ENCODE measurements around the gene GOLGA6L7.
"Not testable (repeated sequence)": the region's sequence is repeated elsewhere in the genome, so short reads cannot be mapped to it uniquely, and the experiment has no call there.

Gene GOLGA6L7

GRCh38 chr15:28876131-28876844 lies 27.8 kb upstream of the GOLGA6L7 start:
- no peaks in the 10 kb centered on the region for H3K27me3 Mint-ChIP-seq (ENCODE audit: low read depth)
- DNase-seq (ENCODE audit: low spot score), result no peak
- H3K27ac Mint-ChIP-seq, result no peak overlapping the region
- H3K9me3 Mint-ChIP-seq, result no peaks in the 10 kb centered on the region
- no peak overlapping the region for H3K4me3 Mint-ChIP-seq
- no peaks in the 10 kb centered on the region for H3K36me3 Mint-ChIP-seq (ENCODE audit: low read depth)
- no peaks in the 10 kb centered on the region for H3K4me1 Mint-ChIP-seq (ENCODE audit: low read depth)

DNA sequence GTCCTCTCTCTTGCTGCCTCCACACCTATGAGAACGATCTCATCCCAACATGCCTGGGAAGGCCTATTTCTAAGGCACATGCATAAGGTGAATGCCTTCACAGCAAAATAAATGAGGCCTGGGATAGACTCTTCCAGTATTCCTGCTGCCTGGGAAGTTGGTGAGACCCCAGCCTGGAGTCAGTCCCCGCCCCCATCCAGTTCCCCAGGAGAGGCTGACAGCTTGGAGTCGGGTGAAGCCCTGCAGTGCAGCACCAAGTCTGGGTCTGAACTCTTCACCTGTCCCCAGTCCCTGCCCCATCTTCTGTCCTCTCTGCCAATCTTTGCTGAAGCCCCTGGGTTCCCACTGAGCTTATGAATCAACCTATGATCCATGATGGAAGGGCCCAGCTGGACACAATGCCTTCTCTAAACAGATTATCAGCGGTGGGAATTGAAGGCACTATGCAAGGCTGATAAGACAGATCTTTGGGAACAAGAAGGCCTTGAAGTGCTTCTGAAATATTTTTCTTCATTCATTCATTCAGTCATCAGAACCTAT lies 27.1 kb upstream of the GOLGA6L7 start:
- Mint-ChIP-seq H3K9me3 (no peaks in the 10 kb centered on the region), H3K27me3 (ENCODE audit: low read depth) (no peaks in the 10 kb centered on the region), H3K36me3 (ENCODE audit: low read depth) (no peaks in the 10 kb centered on the region), H3K27ac (no peak overlapping the region), H3K4me3 (no peak overlapping the region), H3K4me1 (ENCODE audit: low read depth) (no peaks in the 10 kb centered on the region)
- no peak for DNase-seq (ENCODE audit: low spot score)

DNA sequence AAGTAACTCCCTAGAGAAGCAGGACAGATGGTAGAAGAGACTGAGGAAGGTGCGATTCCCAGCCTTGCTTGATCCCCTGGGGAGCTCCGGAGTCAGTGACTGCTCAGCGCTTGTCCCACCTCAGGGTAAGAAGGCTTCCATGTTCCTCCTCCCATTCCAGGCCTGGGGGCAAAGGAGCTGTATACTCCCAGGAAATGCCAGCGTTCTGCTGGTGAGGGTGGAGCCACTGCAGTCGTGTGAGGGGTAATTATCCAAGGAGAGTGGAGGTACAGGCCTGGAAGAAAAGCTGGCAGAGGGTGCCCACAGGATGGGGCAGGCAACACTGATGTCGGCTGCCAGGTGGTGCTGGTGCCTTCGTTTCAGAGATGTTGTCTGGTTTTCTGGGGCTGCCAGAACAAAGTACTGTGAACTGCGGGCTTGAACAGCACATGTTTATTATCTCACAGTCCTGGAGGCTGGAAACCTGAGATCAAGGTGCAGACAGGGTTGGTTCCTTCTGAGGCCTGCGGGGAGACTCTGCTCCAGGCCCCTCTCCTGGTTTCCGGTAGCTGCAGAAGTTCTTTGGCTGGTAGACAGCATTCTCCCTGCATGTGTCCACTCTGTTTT lies 25.2 kb upstream of the GOLGA6L7 start:
- no peak overlapping the region for H3K4me3 Mint-ChIP-seq
- no peaks in the 10 kb centered on the region for H3K27me3 Mint-ChIP-seq (ENCODE audit: low read depth)
- no peaks in the 10 kb centered on the region for H3K36me3 Mint-ChIP-seq (ENCODE audit: low read depth)
- H3K9me3 Mint-ChIP-seq, result no peaks in the 10 kb centered on the region
- H3K4me1 Mint-ChIP-seq (ENCODE audit: low read depth), result no peaks in the 10 kb centered on the region
- no peak for DNase-seq (ENCODE audit: low spot score)
- H3K27ac Mint-ChIP-seq, result no peak overlapping the region

DNA sequence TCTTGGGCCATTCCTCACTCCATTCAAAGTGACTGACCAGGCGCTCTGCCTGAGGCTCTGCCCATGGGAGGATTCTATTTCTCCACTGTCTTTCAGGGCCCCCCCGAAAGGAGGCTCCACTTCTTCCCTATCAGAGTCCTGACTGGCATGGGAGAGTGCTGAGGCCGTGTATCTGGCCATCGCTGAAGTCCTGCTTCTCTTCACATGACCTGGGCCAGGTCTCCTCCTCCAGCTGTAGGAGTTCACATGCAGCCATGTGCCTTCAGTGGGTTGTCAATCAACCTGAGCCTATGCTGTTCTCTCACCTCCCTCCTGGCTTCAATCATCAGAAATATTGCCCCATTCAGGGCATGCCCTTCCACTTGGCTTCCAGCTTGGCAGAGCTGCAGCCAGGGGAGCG lies 24.6 kb upstream of the GOLGA6L7 start:
- Mint-ChIP-seq H3K4me3 (no peak overlapping the region), H3K4me1 (ENCODE audit: low read depth) (no peaks in the 10 kb centered on the region), H3K9me3 (no peaks in the 10 kb centered on the region), H3K27ac (no peak overlapping the region), H3K36me3 (ENCODE audit: low read depth) (no peaks in the 10 kb centered on the region), H3K27me3 (ENCODE audit: low read depth) (no peaks in the 10 kb centered on the region)
- no peak for DNase-seq (ENCODE audit: low spot score)

- Mint-ChIP-seq H3K4me3 (no peak overlapping the region), H3K4me1 (ENCODE audit: low read depth) (no peaks in the 10 kb centered on the region), H3K36me3 (ENCODE audit: low read depth) (no peaks in the 10 kb centered on the region), H3K27ac (no peak overlapping the region), H3K27me3 (ENCODE audit: low read depth) (no peaks in the 10 kb centered on the region), H3K9me3 (no peaks in the 10 kb centered on the region)
- no peak for DNase-seq (ENCODE audit: low spot score)
Observed at GRCh38 chr15:28871168-28871567, 22.7 kb upstream of the GOLGA6L7 start.

GRCh38 chr15:28868744-28869345 lies 20.4 kb upstream of the GOLGA6L7 start:
- DNase-seq (ENCODE audit: low spot score), result no peak
- no peaks in the 10 kb centered on the region for H3K9me3 Mint-ChIP-seq
- H3K4me3 Mint-ChIP-seq, result no peak overlapping the region
- H3K27me3 Mint-ChIP-seq (ENCODE audit: low read depth), result no peaks in the 10 kb centered on the region
- H3K27ac Mint-ChIP-seq, result no peak overlapping the region
- H3K4me1 Mint-ChIP-seq (ENCODE audit: low read depth), result no peaks in the 10 kb centered on the region
- no peaks in the 10 kb centered on the region for H3K36me3 Mint-ChIP-seq (ENCODE audit: low read depth)

GRCh38 chr15:28861589-28862293 lies 13.3 kb upstream of the GOLGA6L7 start:
- not testable (repeated sequence) for H3K9me3 Mint-ChIP-seq; H3K27me3 Mint-ChIP-seq (ENCODE audit: low read depth); H3K36me3 Mint-ChIP-seq (ENCODE audit: low read depth); H3K27ac Mint-ChIP-seq; H3K4me1 Mint-ChIP-seq (ENCODE audit: low read depth); H3K4me3 Mint-ChIP-seq; DNase-seq (ENCODE audit: low spot score)

GRCh38 chr15:28861031-28861534 lies 12.6 kb upstream of the GOLGA6L7 start:
- Mint-ChIP-seq H3K4me1 (ENCODE audit: low read depth) (no peaks in the 10 kb centered on the region), H3K27me3 (ENCODE audit: low read depth) (no peaks in the 10 kb centered on the region), H3K9me3 (no peaks in the 10 kb centered on the region), H3K36me3 (ENCODE audit: low read depth) (no peaks in the 10 kb centered on the region), H3K27ac (no peak overlapping the region), H3K4me3 (no peak overlapping the region)
- DNase-seq (ENCODE audit: low spot score), result no peak

DNA sequence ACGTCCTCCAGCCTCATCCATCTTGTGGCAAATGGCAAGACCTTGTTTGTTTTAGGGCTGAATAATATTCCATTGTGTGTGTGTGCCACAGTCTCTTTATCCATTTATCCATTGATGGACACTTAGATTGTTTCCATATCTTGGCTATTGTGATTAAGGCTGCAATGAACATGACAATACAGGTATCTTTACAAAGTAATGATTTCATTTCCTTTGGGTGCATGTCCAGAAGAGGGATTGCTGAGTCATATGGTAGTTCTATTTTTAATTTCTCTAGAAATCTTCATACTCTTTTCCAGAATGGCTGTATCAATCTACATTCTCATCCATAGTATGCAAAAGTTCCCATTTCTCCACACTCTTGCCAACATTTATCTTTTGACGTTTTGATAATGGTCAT lies 6.1 kb upstream of the GOLGA6L7 start:
- H3K4me3 Mint-ChIP-seq; DNase-seq (ENCODE audit: low spot score); H3K4me1 Mint-ChIP-seq (ENCODE audit: low read depth); H3K27ac Mint-ChIP-seq; H3K27me3 Mint-ChIP-seq (ENCODE audit: low read depth); H3K9me3 Mint-ChIP-seq; H3K36me3 Mint-ChIP-seq (ENCODE audit: low read depth): not testable (repeated sequence)

- H3K9me3 Mint-ChIP-seq; H3K27me3 Mint-ChIP-seq (ENCODE audit: low read depth); H3K4me1 Mint-ChIP-seq (ENCODE audit: low read depth); H3K4me3 Mint-ChIP-seq; H3K27ac Mint-ChIP-seq; DNase-seq (ENCODE audit: low spot score); H3K36me3 Mint-ChIP-seq (ENCODE audit: low read depth): not testable (repeated sequence)
Observed at GRCh38 chr15:28853654-28854053, 5.2 kb upstream of the GOLGA6L7 start.

- not testable (repeated sequence) for H3K27me3 Mint-ChIP-seq (ENCODE audit: low read depth); H3K36me3 Mint-ChIP-seq (ENCODE audit: low read depth); H3K4me3 Mint-ChIP-seq; DNase-seq (ENCODE audit: low spot score); H3K9me3 Mint-ChIP-seq; H3K27ac Mint-ChIP-seq
- peaks cover 14% of the 10 kb centered on the region for H3K4me1 Mint-ChIP-seq (ENCODE audit: low read depth)
Observed at GRCh38 chr15:28849766-28850165, 1.3 kb upstream of the GOLGA6L7 start.

- not testable (repeated sequence) for H3K27ac Mint-ChIP-seq; H3K36me3 Mint-ChIP-seq (ENCODE audit: low read depth); DNase-seq (ENCODE audit: low spot score)
Observed at GRCh38 chr15:28849271-28849670, 827 bp upstream of the GOLGA6L7 start.

GRCh38 chr15:28847959-28848358 lies 485 bp downstream of the GOLGA6L7 start:
- peaks cover 11% of the 10 kb centered on the region for H3K4me1 Mint-ChIP-seq (ENCODE audit: low read depth)
- H3K27ac Mint-ChIP-seq; DNase-seq (ENCODE audit: low spot score); H3K4me3 Mint-ChIP-seq; H3K9me3 Mint-ChIP-seq; H3K27me3 Mint-ChIP-seq (ENCODE audit: low read depth); H3K36me3 Mint-ChIP-seq (ENCODE audit: low read depth): not testable (repeated sequence)

More at GRCh38 chr15:28849271-28849670, 827 bp upstream of the GOLGA6L7 start:
- peaks cover 11% of the 10 kb centered on the region for H3K4me1 Mint-ChIP-seq (ENCODE audit: low read depth)
- H3K4me3 Mint-ChIP-seq; H3K27me3 Mint-ChIP-seq (ENCODE audit: low read depth); H3K9me3 Mint-ChIP-seq: not testable (repeated sequence)

GRCh38 chr15:28847247-28847646 lies 1.2 kb downstream of the GOLGA6L7 start:
- Mint-ChIP-seq H3K4me1 (ENCODE audit: low read depth) (peaks cover 11% of the 10 kb centered on the region), H3K27ac (peak overlapping the region; percentile 52)
- not testable (repeated sequence) for H3K4me3 Mint-ChIP-seq; H3K27me3 Mint-ChIP-seq (ENCODE audit: low read depth); H3K9me3 Mint-ChIP-seq; H3K36me3 Mint-ChIP-seq (ENCODE audit: low read depth)
- peak; percentile 53 for DNase-seq (ENCODE audit: low spot score)
